HG03378 (cell line): ENCODE measurements around the gene BIRC5.
"Not testable (repeated sequence)": the region's sequence is repeated elsewhere in the genome, so short reads cannot be mapped to it uniquely, and the experiment has no call there.

Experiments
- ATAC-seq: cut with Tn5 transposase; IDR thresholded peaks from one replicate; pipeline ENCODE4 v1.9.1; 2021; ENCODE audit warnings: mild to moderate bottlenecking, moderate library complexity; ENCODE audit not compliant: unreplicated experiment

BIRC5 gene

GRCh38 chr17:78224231-78225087, 10.4 kb downstream of the BIRC5 start:
- no peak for ATAC-seq

GRCh38 chr17:78225088-78225865, 11.2 kb downstream of the BIRC5 start:
- no peak for ATAC-seq

- no peak for ATAC-seq
These were observed 12.2 kb downstream of the BIRC5 start for GRCh38 chr17:78226055-78226758.

- no peak for ATAC-seq
These were observed 12.9 kb downstream of the BIRC5 start for GRCh38 chr17:78226759-78227454.

GRCh38 chr17:78227455-78227916, 13.4 kb downstream of the BIRC5 start:
- ATAC-seq, result no peak

GRCh38 chr17:78228176-78228575, 14.1 kb downstream of the BIRC5 start:
- ATAC-seq, result no peak

- ATAC-seq, result no peak
These were observed 16.4 kb downstream of the BIRC5 start for GRCh38 chr17:78230252-78230962.

- ATAC-seq, result no peak
These were observed 17.2 kb downstream of the BIRC5 start, which contains the start of gene TMEM235 for GRCh38 chr17:78230996-78231935. TMEM235 (plus strand) TSS chr17:78231631; CDS start chr17:78232024, 393 bp downstream.

GRCh38 chr17:78231991-78232858, 18.2 kb downstream of the BIRC5 start:
- ATAC-seq, result no peak

- ATAC-seq, result no peak
These were observed 18.8 kb downstream of the BIRC5 start for GRCh38 chr17:78232859-78233173.

GRCh38 chr17:78233678-78234077, 19.6 kb downstream of the BIRC5 start:
- ATAC-seq, result no peak

GRCh38 chr17:78234261-78234865, 20.3 kb downstream of the BIRC5 start:
- no peak for ATAC-seq

GRCh38 chr17:78235022-78235421, 21.0 kb downstream of the BIRC5 start:
- not testable (repeated sequence) for ATAC-seq

- ATAC-seq, result no peak
These were observed 21.8 kb downstream of the BIRC5 start for GRCh38 chr17:78235885-78236284.

- ATAC-seq, result no peak
These were observed 22.5 kb downstream of the BIRC5 start for GRCh38 chr17:78236362-78237127.

- no peak for ATAC-seq
These were observed 23.5 kb downstream of the BIRC5 start for GRCh38 chr17:78237401-78238012.
